GM19035 (cell line): ENCODE measurements around the gene NUP210.

Experiments used
- ATAC-seq: cut with Tn5 transposase; IDR thresholded peaks from one replicate; pipeline ENCODE4 v1.9.1; 2021; ENCODE audit not compliant: unreplicated experiment

The NUP210 gene

DNA sequence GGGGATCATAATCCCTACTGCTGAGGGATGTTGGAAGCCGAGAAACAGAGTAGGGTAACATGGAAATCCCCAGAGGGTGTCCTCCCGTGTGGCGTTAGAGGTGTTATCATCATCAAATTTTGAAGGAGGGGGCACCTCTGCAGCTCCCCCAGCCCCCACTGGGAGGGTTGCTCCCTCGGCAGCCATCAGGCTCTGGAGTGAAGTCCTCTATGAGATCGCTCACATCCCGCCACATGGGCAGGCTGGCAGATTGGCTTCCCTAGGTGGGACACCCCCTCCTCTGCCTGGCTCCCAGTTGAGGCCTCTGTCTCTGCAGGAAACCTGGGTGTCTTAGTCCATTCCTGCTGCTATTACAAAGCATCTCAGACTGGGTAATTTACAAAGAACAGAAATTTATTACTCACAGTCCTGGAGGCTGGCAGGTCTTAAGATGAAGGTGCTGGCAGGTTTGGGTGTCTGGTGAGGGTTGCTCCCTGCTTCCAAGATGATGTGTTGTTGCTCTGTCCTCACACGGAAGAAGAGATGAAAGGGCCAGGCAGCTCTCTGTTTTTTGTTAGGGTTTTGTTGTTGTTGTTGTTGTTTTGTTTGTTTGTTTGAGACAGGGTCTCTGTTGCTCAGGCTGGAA lies 120.5 kb downstream of the NUP210 start:
- no peak for ATAC-seq

GRCh38 chr3:13296662-13297061 lies 123.5 kb downstream of the NUP210 start:
- no peak for ATAC-seq

- ATAC-seq, result no peak
Observed at GRCh38 chr3:13294442-13295351, 125.4 kb downstream of the NUP210 start.

- no peak for ATAC-seq
Observed at GRCh38 chr3:13292375-13292774, 127.7 kb downstream of the NUP210 start.

DNA sequence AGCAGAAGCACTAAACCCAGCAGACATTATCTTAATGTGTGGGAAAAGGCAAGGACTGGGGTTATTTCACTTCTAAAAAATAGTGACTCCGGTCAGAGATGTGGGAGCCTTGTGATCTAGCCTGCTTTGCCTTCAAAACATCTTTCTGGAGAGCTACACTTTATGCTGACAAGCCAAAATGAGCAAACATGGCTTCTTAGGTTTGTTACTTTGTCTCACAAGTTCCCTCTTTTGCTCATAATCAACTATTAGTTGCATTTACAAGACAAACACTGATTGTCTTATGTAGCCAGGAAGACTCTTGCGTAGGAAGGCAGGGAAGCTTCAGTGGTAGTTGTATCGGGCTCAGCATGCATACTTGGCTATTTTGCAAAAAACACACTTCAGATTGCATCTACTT lies 129.2 kb downstream of the NUP210 start:
- ATAC-seq, result no peak

GRCh38 chr3:13289771-13290285 lies 130.3 kb downstream of the NUP210 start:
- ATAC-seq, result no peak

GRCh38 chr3:13288732-13289718 lies 131.1 kb downstream of the NUP210 start:
- ATAC-seq, result no peak

- no peak for ATAC-seq
Observed at GRCh38 chr3:13287833-13288232, 132.3 kb downstream of the NUP210 start.

GRCh38 chr3:13286873-13287272 lies 133.2 kb downstream of the NUP210 start:
- ATAC-seq, result no peak

- ATAC-seq, result no peak
Observed at GRCh38 chr3:13285007-13285567, 135.0 kb downstream of the NUP210 start.

GRCh38 chr3:13283877-13284264 lies 136.3 kb downstream of the NUP210 start:
- ATAC-seq, result no peak

DNA sequence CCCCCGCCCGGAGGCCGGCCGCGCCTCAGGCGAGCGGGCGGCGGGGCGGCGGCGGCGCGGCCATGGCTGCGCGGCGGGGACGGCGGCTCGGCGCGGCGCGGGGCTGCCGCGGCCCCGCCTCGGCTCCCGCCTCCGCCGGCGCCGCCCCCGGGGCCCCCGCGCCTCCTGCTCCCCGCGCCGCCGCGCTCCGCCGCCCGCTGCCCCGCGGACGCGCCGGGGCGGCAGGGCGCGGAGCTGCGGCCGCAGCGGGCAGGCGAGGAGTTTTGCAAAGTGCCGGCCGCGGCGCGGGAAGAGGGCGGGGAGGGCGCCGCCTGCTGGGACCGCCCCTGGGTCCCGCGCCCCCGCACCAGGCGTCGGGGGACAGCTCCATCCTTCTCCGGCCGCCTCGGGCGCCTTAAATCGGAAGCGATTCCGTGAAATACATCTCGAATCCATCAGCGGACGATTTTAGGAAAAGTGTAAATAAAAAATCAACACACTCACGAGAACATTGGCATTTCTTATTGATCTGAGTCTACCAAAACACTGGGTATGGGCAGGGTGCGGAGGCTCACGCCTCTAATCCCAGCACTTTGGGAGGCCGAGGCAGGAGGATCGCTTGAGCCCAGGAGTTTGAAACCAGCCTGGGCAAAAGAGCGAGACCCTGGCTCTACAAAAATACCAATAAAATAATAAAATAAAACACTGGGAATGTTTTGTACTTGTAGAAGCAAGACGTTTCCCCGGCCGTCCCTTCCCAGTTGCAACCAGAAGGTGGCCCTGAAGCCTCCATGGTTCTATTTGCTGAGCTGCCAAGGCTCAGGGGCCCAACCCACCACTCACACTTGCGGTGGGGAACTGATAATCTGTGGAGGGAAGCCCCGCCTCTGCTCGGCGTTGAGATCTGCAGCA lies 136.9 kb downstream of the NUP210 start:
- no peak for ATAC-seq

DNA sequence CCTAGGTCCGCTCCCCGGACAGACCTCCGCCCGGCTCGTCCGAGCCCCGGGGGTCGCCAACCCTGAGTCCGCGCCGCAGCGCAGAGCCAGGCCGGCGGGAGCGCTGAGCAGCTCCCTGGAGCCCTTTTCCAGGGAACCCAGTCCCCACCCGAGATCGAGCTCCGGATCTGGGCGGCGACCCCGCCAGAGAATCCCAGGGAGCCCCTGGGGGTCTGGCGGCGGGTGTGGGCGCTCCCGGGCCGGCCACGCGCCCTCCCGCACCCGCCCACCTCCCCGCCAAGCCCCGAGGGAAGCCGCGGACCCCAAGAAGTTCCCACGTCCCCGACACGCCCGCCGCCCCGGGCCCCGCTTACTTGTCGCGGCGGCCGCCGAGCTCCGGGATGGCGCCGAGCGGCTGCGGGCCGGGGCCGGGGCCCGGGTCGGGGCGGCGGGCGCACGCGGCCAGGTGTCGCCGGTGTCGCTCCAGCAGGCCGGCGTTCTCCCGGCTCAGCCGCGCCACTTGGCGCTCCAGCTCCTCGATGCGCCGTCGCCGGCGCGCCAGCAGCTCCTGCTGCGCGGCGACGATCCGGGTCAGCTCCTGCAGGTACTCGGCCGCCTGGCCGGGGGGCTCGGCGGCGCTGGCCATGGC lies 137.7 kb downstream of the NUP210 start:
- no peak for ATAC-seq

DNA sequence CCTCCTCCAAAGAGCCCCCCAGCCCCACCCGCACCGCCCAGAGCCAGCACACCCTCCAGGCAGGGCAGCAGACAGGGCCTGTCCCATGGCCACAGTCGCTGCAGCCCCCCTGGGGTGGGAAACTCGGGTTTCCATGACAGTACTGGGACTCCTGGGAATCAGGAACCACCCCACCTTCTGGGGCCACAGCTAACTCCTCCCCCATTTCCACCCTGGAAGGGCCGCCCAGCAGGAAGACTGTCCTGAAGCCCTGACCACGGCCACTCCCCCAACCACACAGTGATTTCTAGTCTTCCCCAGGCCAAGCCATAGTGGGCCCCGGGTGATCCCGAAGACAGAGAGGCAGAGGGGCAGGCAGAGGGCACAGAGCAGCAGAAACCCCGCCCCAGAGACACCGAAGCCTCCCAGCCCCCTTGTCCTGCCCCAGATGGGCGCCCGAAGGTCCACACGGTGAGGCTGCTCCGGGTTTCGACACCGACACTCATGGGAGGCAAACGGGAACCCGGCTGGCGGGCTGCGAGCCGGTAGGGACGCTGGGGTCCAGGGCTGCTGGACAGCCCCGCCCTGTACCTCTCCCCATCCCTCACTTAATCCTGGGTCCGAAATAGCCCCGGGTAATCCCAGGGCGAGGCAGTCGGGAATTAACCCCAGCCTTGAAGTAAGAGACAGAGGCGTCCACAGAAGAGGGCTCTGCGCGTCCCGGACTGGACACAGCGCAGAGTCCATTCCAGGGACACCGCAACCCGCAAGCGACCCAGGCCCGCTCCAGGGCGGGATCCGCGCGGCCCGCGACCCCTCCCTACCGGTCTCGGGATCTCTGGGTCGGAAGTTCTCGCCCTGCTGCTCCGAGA lies 138.4 kb downstream of the NUP210 start:
- no peak for ATAC-seq

DNA sequence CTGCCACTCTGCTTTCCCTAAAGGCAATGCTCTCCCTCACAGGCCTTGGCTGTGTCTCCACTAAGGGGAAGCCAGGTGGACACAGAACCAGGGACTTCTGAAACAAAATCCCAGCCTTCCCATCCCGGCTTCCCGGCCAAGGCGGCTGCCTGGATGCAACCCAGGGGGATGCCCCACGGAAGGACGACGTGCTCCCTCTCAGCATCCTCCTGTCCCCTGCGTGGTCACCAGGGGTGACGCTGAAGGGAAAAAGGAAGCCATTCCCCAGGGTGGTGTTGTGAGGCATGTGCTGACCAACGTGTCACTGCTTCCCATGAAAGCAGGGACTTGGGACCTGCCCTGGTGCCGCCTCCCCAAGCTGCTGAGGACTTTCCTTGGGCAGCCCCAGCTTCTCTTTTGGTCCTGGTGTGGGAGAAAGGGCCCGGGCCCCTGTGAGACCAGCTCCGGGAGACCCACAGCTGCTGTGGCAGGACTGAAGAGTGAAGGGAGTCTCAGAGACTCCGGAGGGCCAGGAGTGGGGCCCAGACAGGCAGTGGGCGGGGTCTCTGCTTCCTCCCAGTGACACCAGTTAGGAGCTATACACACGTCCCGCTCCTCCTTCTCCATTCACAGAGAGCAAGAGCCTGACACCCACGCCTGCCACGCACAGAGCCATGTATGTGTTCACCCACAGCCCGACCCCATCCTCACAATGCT lies 139.2 kb downstream of the NUP210 start:
- no peak for ATAC-seq

GRCh38 chr3:13280122-13280790 lies 139.9 kb downstream of the NUP210 start:
- no peak for ATAC-seq

DNA sequence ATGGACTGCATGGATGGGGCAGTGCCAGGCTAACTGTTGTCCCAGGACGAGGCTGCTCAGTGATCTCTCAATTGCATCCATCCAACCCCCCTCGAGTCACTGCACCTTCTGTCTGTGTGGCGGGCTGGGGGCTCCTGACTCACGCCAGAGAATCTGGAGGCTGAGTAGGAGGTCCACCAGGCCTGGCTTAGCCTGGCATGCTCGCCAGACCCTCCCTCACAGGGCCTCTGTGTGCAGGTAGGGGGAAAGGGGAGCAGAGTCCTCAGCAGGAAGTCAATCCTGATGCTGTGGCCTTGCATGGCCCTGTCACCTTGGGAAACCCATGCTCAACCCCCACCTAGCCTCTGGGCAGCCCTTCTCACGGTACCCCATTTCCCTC lies 140.6 kb downstream of the NUP210 start:
- no peak for ATAC-seq
